A673 (cell line): Measurements from ENCODE around the gene C21orf58. TPM values are rescaled to one million over a fixed set of nuclear protein-coding genes. Genes with fewer than 3 reads are reported as not detected.

Experiments used
- BruUV-seq: library from RNA; stranded (reverse); fragments of 400-500 nt; replicated peaks from 2 replicates; lab custom pipeline; 2021; lab: Mats Ljungman, UMichigan
- CTCF ChIA-PET: fragments of 300-600 bp; sonication (Branson Sonifier 250); formaldehyde crosslinking; loops from one replicate; lab custom pipeline; 2022; ENCODE audit warnings: antibody characterized with exemption; lab: Charles Lee
- POLR2A ChIA-PET: fragments of 300-600 bp; sonication (Branson Sonifier 250); formaldehyde crosslinking; loops from one replicate; lab custom pipeline; 2022; ENCODE audit warnings: antibody characterized with exemption; ENCODE audit not compliant: low non-redundant PET; lab: Charles Lee
- DNase-seq: peaks from one replicate; pipeline ENCODE4 v3.0.0-alpha.2; 2015; ENCODE audit warnings: low spot score
- H3K27ac ChIP-seq: fragments of 200-600 bp; sonication (generic); 2 replicates; pipeline ENCODE4 v1.5.1; 2016; ENCODE audit warnings: mixed run types, low read depth, mild to moderate bottlenecking, mixed read lengths, antibody characterized with exemption, low read length; ENCODE audit not compliant: poor library complexity, severe bottlenecking
- H3K27me3 ChIP-seq: fragments of 200-600 bp; sonication (generic); replicated peaks from 2 replicates; pipeline ENCODE4 v1.6.1; 2017; ENCODE audit warnings: mixed run types, low read depth, mild to moderate bottlenecking, mixed read lengths, antibody characterized with exemption, low read length; ENCODE audit not compliant: insufficient read depth, poor library complexity
- H3K36me3 ChIP-seq: fragments of 200-600 bp; sonication (generic); 2 replicates; pipeline ENCODE4 v1.6.1; 2016; ENCODE audit warnings: mixed run types, mild to moderate bottlenecking, mixed read lengths, antibody characterized with exemption, low read length; ENCODE audit not compliant: insufficient read depth, poor library complexity, severe bottlenecking
- H3K4me1 ChIP-seq: fragments of 200-600 bp; sonication (generic); 2 replicates; pipeline ENCODE4 v1.6.1; 2017; ENCODE audit warnings: mixed run types, mild to moderate bottlenecking, mixed read lengths, antibody characterized with exemption, low read length; ENCODE audit not compliant: insufficient read depth, poor library complexity, severe bottlenecking
- H3K4me3 ChIP-seq: fragments of 200-600 bp; sonication (generic); 2 replicates; pipeline ENCODE4 v1.5.1; 2016; ENCODE audit warnings: low read depth, mixed run types, mild to moderate bottlenecking, mixed read lengths, low read length; ENCODE audit not compliant: poor library complexity, severe bottlenecking
- H3K9me3 ChIP-seq: fragments of 200-600 bp; sonication (generic); 2 replicates; pipeline ENCODE4 v1.6.1; 2016; ENCODE audit warnings: mixed run types, low read depth, mild to moderate bottlenecking, mixed read lengths, antibody characterized with exemption, low read length; ENCODE audit not compliant: poor library complexity, severe bottlenecking
- CTCF ChIP-seq: fragments of 300-800, 200-600 bp; sonication (generic); conservative IDR thresholded peaks from 2 replicates; pipeline ENCODE4 v1.5.1; 2017; ENCODE audit warnings: low read depth, mild to moderate bottlenecking, antibody characterized with exemption, low read length, moderate library complexity, mixed read lengths
- EZH2 ChIP-seq: fragments of 200-600 bp; sonication (generic); IDR thresholded peaks from 2 replicates; pipeline ENCODE4 v1.6.1; 2017; ENCODE audit warnings: borderline replicate concordance, low read depth, mild to moderate bottlenecking, mixed read lengths, antibody characterized with exemption, low read length; ENCODE audit not compliant: poor library complexity, severe bottlenecking
- intact Hi-C: fragments of 100-400 bp; cut with micrococcal nuclease; formaldehyde crosslinking; loops from one replicate; pipeline ENCODE4 v1.10.0; 2022; ENCODE audit not compliant: unreplicated experiment
- total RNA-seq: library from RNA; stranded (reverse); gene quantifications from 2 replicates; pipeline ENCODE4 v1.2.3, GENCODE V29; 2021

The C21orf58 gene
- total RNA-seq, 1 experiment from 2014 or later, result 41.2 TPM

- intact Hi-C loops, result no loop called here
- Histone ChIP-seq H3K27ac (no peak overlapping the region), H3K9me3 (no peaks in the 10 kb centered on the region), H3K4me1 (no peaks in the 10 kb centered on the region), H3K36me3 (peaks cover 25% of the 10 kb centered on the region), H3K27me3 (no peaks in the 10 kb centered on the region), H3K4me3 (no peak overlapping the region)
- no TSS peak for BruUV-seq
- TF ChIP-seq CTCF (no peak), EZH2 (no peak)
- no peak for DNase-seq
- ChIA-PET POLR2A (no interaction called here), CTCF (no interaction called here)
Measured at GRCh38 chr21:46361176-46361575, 37.5 kb upstream of the C21orf58 start.

GRCh38 chr21:46357684-46358425 is 34.2 kb upstream of the C21orf58 start:
- Histone ChIP-seq H3K27ac (no peak overlapping the region), H3K4me3 (no peak overlapping the region), H3K4me1 (no peaks in the 10 kb centered on the region), H3K27me3 (no peaks in the 10 kb centered on the region), H3K9me3 (no peaks in the 10 kb centered on the region), H3K36me3 (peaks cover 26% of the 10 kb centered on the region)
- no peak for DNase-seq
- ChIA-PET CTCF (no interaction called here), POLR2A (no interaction called here)
- TF ChIP-seq CTCF (no peak), EZH2 (no peak)
- BruUV-seq, result no TSS peak
- intact Hi-C loops, result no loop called here

GRCh38 chr21:46357335-46357604 is 33.6 kb upstream of the C21orf58 start:
- POLR2A ChIA-PET, result no interaction called here
- Histone ChIP-seq H3K27me3 (no peaks in the 10 kb centered on the region), H3K36me3 (peaks cover 29% of the 10 kb centered on the region), H3K9me3 (no peaks in the 10 kb centered on the region), H3K27ac (no peak overlapping the region), H3K4me1 (no peaks in the 10 kb centered on the region), H3K4me3 (no peak overlapping the region)
- BruUV-seq, result no TSS peak
- DNase-seq, result no peak
- TF ChIP-seq EZH2, result no peak
- no peak for TF ChIP-seq CTCF
- intact Hi-C loops, result no loop called here
- CTCF ChIA-PET, result no interaction called here
